Eye (tissue), 1 donor: ENCODE results near the gene SEMA3D.

Source experiments
- DNase-seq: peaks from one replicate; pipeline ENCODE4 v3.0.0-alpha.2; 2015

The SEMA3D gene

GRCh38 chr7:85119934-85120333, 66.9 kb downstream of the SEMA3D start:
- no peak for DNase-seq

- DNase-seq: no peak
Measured at GRCh38 chr7:85115862-85116261, 71.0 kb downstream of the SEMA3D start.

GRCh38 chr7:85115006-85115405, 71.8 kb downstream of the SEMA3D start:
- DNase-seq: no peak

- DNase-seq: no peak
Measured at GRCh38 chr7:85114342-85114741, 72.5 kb downstream of the SEMA3D start.

- no peak for DNase-seq
Measured at GRCh38 chr7:85111761-85112160, 75.1 kb downstream of the SEMA3D start.

- no peak for DNase-seq
Measured at GRCh38 chr7:85106719-85107118, 80.1 kb downstream of the SEMA3D start.

GRCh38 chr7:85104432-85105205, 82.2 kb downstream of the SEMA3D start:
- no peak for DNase-seq

- DNase-seq: no peak
Measured at GRCh38 chr7:85103962-85104361, 82.9 kb downstream of the SEMA3D start.

- no peak for DNase-seq
Measured at GRCh38 chr7:85103357-85103756, 83.5 kb downstream of the SEMA3D start.

- peak; percentile 41 for DNase-seq
Measured at GRCh38 chr7:85102813-85103350, 84.0 kb downstream of the SEMA3D start.

- no peak for DNase-seq
Measured at GRCh38 chr7:85101347-85101746, 85.5 kb downstream of the SEMA3D start.

GRCh38 chr7:85097844-85098243, 89.0 kb downstream of the SEMA3D start:
- no peak for DNase-seq

GRCh38 chr7:85095806-85096205, 91.0 kb downstream of the SEMA3D start:
- DNase-seq: peak; percentile 48

- DNase-seq: peak; percentile 50
Measured at GRCh38 chr7:85095366-85095765, 91.5 kb downstream of the SEMA3D start.

- peak; percentile 42 for DNase-seq
Measured at GRCh38 chr7:85094046-85094725, 92.7 kb downstream of the SEMA3D start.

- DNase-seq: no peak
Measured at GRCh38 chr7:85091565-85091928, 95.3 kb downstream of the SEMA3D start.

- peak; percentile 45 for DNase-seq
Measured at GRCh38 chr7:85090919-85091564, 95.8 kb downstream of the SEMA3D start.

- DNase-seq: peak; percentile 40
Measured at GRCh38 chr7:85090143-85090542, 96.7 kb downstream of the SEMA3D start.

GRCh38 chr7:85081846-85082245, 105.0 kb downstream of the SEMA3D start:
- DNase-seq: no peak

- DNase-seq: no peak
Measured at GRCh38 chr7:85081392-85081791, 105.5 kb downstream of the SEMA3D start.

GRCh38 chr7:85079434-85079833, 107.4 kb downstream of the SEMA3D start:
- DNase-seq: no peak

GRCh38 chr7:85078181-85078580, 108.7 kb downstream of the SEMA3D start:
- no peak for DNase-seq

- DNase-seq: no peak
Measured at GRCh38 chr7:85075864-85076263, 111.0 kb downstream of the SEMA3D start.

GRCh38 chr7:85074992-85075391, 111.9 kb downstream of the SEMA3D start:
- no peak for DNase-seq
